Mammary epithelial cell (primary cell): Measurements from ENCODE around the gene EED.

Experiments
- CTCF ChIP-seq, 2 donors: IDR thresholded peaks in 1 of 2; conservative IDR thresholded peaks in 1 of 2; 2 replicates each; pipeline ENCODE4 v1.5.1; 2011 to 2012; ENCODE audit warnings: inconsistent platforms in 2 of 2, low read length in 2 of 2, mild to moderate bottlenecking in 2 of 2, control low read depth in 1 of 2, low read depth in 1 of 2; ENCODE audit not compliant: insufficient read depth in 1 of 2; ENCODE audit errors: extremely low read depth in 1 of 2
- EZH2 ChIP-seq: IDR thresholded peaks from 2 replicates; pipeline ENCODE4 v1.6.1; 2012; ENCODE audit warnings: low read length, inconsistent platforms, borderline replicate concordance

- TF ChIP-seq CTCF (conservative IDR thresholded peaks at IDR 0.05 in 1 of 2, IDR thresholded peaks at IDR 0.05 in 1 of 2; ENCODE audit: extremely low read depth in 1 of 2, insufficient read depth in 1 of 2, low read depth in 1 of 2, low read length in 2 of 2) (no peak), EZH2 (no peak)
Observed at GRCh38 chr11:86302092-86302793, 57.7 kb downstream of the EED start, which contains the start of gene HIKESHI.
